Measurements from ENCODE around the gene KCNIP1. TPM values are rescaled to one million over a fixed set of nuclear protein-coding genes. Genes with fewer than 3 reads are reported as not detected.

KCNIP1 gene
- total RNA-seq, 1 experiment from 2014 or later: not detected

DNA sequence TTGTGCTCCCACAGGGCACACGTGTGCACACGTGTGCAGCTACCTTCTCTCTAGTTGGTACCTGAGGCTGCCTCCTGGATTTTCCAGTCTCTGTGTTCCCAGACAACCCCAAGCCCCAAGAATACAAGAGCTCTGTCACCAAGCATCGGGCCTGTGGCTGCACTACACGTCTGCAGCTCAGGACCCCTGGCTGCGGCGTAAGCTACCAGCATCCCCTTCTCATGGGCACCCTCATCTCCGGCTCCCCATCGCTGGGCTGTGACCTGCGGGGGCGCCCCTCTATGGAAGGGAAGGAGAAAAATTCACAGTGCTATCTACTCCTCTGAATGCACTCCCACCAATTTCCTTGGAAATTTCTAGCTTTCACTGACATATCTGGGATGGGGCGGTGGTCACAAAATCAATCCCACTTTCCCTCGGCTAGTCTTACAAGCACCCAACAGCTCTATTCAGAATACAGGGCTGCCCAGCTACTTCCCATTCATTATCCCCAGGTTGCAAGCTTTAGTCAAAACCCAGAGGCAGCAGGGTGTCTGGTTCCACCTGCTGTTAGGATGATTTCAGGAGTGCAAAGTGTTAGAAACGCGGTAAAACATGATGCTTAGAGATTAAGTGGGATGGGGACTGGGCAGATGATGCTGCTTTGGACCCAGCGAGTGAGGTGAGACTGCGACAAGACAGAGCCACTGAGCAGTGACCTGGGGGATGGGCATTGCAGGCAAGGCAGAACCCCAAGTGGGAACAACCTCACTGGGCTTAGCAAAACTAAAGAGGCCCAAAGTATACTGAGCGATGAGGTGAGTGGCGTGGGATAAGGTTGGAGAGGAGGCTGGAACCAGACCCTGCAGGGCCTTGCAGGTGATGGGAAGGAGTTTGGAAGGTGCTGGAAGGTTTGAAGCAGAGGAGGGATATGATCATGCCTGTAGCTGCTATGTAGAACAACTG is 121.7 kb downstream of the KCNIP1 start:
- ATAC-seq: no peak
- Histone ChIP-seq H3K4me1 (ENCODE audit: insufficient read depth, low read length) (no peaks in the 10 kb centered on the region), H3F3A (ENCODE audit: low read length, unreplicated experiment) (no peaks in the 10 kb centered on the region), H2AFZ (ENCODE audit: low read length) (no peak overlapping the region), H3K4me2 (ENCODE audit: low read length) (no peak overlapping the region), H3K9ac (ENCODE audit: low read length) (no peak overlapping the region), H3K79me2 (ENCODE audit: low read length) (no peaks in the 10 kb centered on the region), H3K36me3 (ENCODE audit: low read depth, low read length) (no peaks in the 10 kb centered on the region), H4K20me1 (ENCODE audit: low read length) (no peaks in the 10 kb centered on the region), H3K27ac (ENCODE audit: low read length) (no peak overlapping the region), H3K27me3 (ENCODE audit: low read length) (no peaks in the 10 kb centered on the region), H3K4me3 (ENCODE audit: low read length) (no peak overlapping the region), H3K9me2 (replicated peaks; ENCODE audit: low read length) (no peaks in the 10 kb centered on the region), H3K9me3 (ENCODE audit: low read length) (no peaks in the 10 kb centered on the region)
- TF ChIP-seq, protein P1, sequence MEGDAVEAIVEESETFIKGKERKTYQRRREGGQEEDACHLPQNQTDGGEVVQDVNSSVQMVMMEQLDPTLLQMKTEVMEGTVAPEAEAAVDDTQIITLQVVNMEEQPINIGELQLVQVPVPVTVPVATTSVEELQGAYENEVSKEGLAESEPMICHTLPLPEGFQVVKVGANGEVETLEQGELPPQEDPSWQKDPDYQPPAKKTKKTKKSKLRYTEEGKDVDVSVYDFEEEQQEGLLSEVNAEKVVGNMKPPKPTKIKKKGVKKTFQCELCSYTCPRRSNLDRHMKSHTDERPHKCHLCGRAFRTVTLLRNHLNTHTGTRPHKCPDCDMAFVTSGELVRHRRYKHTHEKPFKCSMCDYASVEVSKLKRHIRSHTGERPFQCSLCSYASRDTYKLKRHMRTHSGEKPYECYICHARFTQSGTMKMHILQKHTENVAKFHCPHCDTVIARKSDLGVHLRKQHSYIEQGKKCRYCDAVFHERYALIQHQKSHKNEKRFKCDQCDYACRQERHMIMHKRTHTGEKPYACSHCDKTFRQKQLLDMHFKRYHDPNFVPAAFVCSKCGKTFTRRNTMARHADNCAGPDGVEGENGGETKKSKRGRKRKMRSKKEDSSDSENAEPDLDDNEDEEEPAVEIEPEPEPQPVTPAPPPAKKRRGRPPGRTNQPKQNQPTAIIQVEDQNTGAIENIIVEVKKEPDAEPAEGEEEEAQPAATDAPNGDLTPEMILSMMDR (conservative IDR thresholded peaks at IDR 0.05; ENCODE audit: low read depth, low read length): 0 out of 2 replicates have a peak, but pooled peaks have one; percentile 9
- no peak for TF ChIP-seq EZH2phosphoT487 (IDR thresholded peaks at IDR 0.05; ENCODE audit: borderline replicate concordance, low read length)
- no peak for TF ChIP-seq EZH2 (IDR thresholded peaks at IDR 0.05; ENCODE audit: low read length, unreplicated experiment)
- ChIA-PET POLR2A (ENCODE audit: unreplicated experiment) (no interaction called here), CTCF (no interaction called here)
- no TSS peak for BruUV-seq (replicated peaks)
- intact Hi-C loops (cut with micrococcal nuclease): no loop called here
- no peak for DNase-seq

DNA sequence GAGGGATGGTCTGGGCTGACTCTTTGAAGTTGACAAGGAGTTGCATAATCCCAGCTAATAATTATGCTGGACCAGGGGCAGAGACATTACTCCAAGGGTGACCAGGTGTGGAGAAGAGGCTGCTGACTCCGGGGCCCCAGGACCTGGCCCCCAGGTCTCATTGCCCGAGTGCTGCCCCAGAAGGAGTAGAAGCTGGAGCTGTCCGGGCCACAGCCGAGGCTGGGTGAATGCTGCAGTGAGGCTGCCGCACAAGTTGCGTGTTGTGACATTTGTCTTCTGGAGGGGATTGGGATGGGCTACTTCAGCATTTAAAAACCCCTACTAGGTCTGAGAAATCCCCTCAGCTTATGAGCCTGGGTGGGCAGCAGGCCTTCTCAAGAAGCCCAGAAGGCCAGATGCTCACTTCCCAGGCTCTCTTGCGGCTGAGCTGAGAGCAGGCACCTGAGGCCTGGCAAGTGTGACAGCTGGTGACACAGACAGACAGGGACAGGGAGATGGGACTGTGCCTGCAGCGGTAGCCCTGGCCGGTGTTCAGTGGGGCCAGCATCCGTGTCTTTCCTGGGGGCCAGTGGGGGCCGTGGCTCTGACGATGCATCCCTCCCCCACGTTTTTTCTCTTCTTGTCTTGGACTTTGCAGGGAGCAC is 122.8 kb downstream of the KCNIP1 start:
- H3K4me3 ChIP-seq (ENCODE audit: low read length): no peak overlapping the region
- POLR2A ChIA-PET (ENCODE audit: unreplicated experiment): no interaction called here
- no peaks in the 10 kb centered on the region for H3K9me3 ChIP-seq (ENCODE audit: low read length)
- no peaks in the 10 kb centered on the region for H3K36me3 ChIP-seq (ENCODE audit: low read depth, low read length)
- no peaks in the 10 kb centered on the region for H3K27me3 ChIP-seq (ENCODE audit: low read length)
- H3F3A ChIP-seq (ENCODE audit: low read length, unreplicated experiment): no peaks in the 10 kb centered on the region
- BruUV-seq (replicated peaks): no TSS peak
- H3K4me2 ChIP-seq (ENCODE audit: low read length): no peak overlapping the region
- H3K9me2 ChIP-seq (replicated peaks; ENCODE audit: low read length): no peaks in the 10 kb centered on the region
- H3K27ac ChIP-seq (ENCODE audit: low read length): no peak overlapping the region
- H3K9ac ChIP-seq (ENCODE audit: low read length): no peak overlapping the region
- DNase-seq (no peak), ATAC-seq (no peak)
- H3K4me1 ChIP-seq (ENCODE audit: insufficient read depth, low read length): no peaks in the 10 kb centered on the region
- no peaks in the 10 kb centered on the region for H4K20me1 ChIP-seq (ENCODE audit: low read length)
- intact Hi-C loops (cut with micrococcal nuclease): no loop called here
- no peaks in the 10 kb centered on the region for H3K79me2 ChIP-seq (ENCODE audit: low read length)
- CTCF ChIA-PET: interaction anchor here (0.6 kb wide), 1 partner anchor 388 kb away, joined by 4 read pairs; no protein-coding TSS in a partner anchor
- H2AFZ ChIP-seq (ENCODE audit: low read length): no peak overlapping the region
- TF ChIP-seq EZH2phosphoT487 (IDR thresholded peaks at IDR 0.05; ENCODE audit: borderline replicate concordance, low read length) (no peak), EZH2 (IDR thresholded peaks at IDR 0.05; ENCODE audit: low read length, unreplicated experiment) (no peak)
- TF ChIP-seq, protein P1 (conservative IDR thresholded peaks at IDR 0.05; ENCODE audit: low read depth, low read length): no peak

Data from PC-3 (cell line).